Hepatocyte (in vitro differentiated cells): ENCODE data around the gene CYP4Z1.

Experiments
- CTCF ChIP-seq: fragments of 200-600 bp; sonication (generic); IDR thresholded peaks from 2 replicates; pipeline ENCODE4 v1.5.1; 2016; ENCODE audit warnings: antibody characterized with exemption, mild to moderate bottlenecking; ENCODE audit not compliant: poor library complexity
- EZH2 ChIP-seq: fragments of 200-600 bp; sonication (generic); IDR thresholded peaks from 2 replicates; pipeline ENCODE4 v1.6.1; 2016; ENCODE audit warnings: antibody characterized with exemption, mild to moderate bottlenecking, borderline replicate concordance
- EZH2phosphoT487 ChIP-seq: fragments of 200-600 bp; sonication (generic); IDR thresholded peaks from one replicate; pipeline ENCODE4 v1.6.1; 2018; ENCODE audit warnings: antibody characterized with exemption, mild to moderate bottlenecking, low read depth, moderate library complexity; ENCODE audit not compliant: unreplicated experiment, severe bottlenecking

GRCh38 chr1:47137925-47138615 lies 71.0 kb downstream of the CYP4Z1 start:
- no peak for TF ChIP-seq CTCF
- TF ChIP-seq EZH2: no peak
- no peak for TF ChIP-seq EZH2phosphoT487
